Endothelial cell of umbilical vein (primary cell): Measurements from ENCODE around the gene DNAJC27.

Experiments used
- EZH2 ChIP-seq: IDR thresholded peaks from 2 replicates; pipeline ENCODE4 v1.6.1; 2012; ENCODE audit warnings: borderline replicate concordance, low read depth, mild to moderate bottlenecking, moderate library complexity, low read length, inconsistent platforms; ENCODE audit not compliant: severe bottlenecking
- JUN ChIP-seq: IDR thresholded peaks from 2 replicates; pipeline ENCODE4 v1.6.1; 2011; ENCODE audit warnings: borderline replicate concordance, low read depth; ENCODE audit not compliant: insufficient read length, insufficient read depth
- POLR2A ChIP-seq: IDR thresholded peaks from 2 replicates; pipeline ENCODE4 v1.6.1; 2012; ENCODE audit warnings: low read depth, mild to moderate bottlenecking, control low read depth, low read length
- POLR2AphosphoS5 ChIP-seq: IDR thresholded peaks from 2 replicates; pipeline ENCODE4 v1.6.1; 2012; ENCODE audit warnings: low read depth, mild to moderate bottlenecking, control low read depth, low read length, moderate library complexity; ENCODE audit not compliant: insufficient read depth
- TF ChIP-seq, protein P1 (sequence below), 2 donors: IDR thresholded peaks; 1 replicate in 1 of 2; 2 replicates in 1 of 2; pipeline ENCODE4 v1.5.1; 2011; ENCODE audit warnings: low read length in 2 of 2, mild to moderate bottlenecking in 2 of 2, moderate library complexity in 2 of 2, control low read depth in 1 of 2, inconsistent platforms in 1 of 2, low read depth in 1 of 2; ENCODE audit not compliant: insufficient read depth in 1 of 2; ENCODE audit errors: extremely low read depth in 1 of 2
- TF ChIP-seq, protein P2 (sequence below): IDR thresholded peaks from 2 replicates; pipeline ENCODE4 v1.6.1; 2011; ENCODE audit not compliant: insufficient read depth, insufficient read length

DNA sequence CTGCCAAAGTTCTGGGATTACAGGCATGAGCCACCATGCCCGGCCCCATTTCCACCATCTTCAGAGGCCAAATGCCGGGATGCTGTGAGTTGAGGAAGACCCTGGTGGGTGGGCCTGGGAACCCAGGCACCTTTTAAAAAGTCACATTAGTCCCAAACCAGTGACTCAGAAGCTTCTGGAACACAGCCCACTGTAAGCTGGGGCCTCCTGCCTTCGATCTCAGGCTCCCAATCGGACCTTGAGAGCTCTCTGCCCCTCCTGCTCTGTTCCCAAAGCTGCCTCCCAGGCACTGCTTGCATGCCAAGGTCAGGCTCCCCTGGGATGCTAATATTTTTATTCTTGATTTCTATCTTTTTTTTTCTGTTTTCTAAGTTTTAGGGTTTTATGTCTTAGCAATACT is 56.0 kb downstream of the DNAJC27 start:
- TF ChIP-seq, protein P1, sequence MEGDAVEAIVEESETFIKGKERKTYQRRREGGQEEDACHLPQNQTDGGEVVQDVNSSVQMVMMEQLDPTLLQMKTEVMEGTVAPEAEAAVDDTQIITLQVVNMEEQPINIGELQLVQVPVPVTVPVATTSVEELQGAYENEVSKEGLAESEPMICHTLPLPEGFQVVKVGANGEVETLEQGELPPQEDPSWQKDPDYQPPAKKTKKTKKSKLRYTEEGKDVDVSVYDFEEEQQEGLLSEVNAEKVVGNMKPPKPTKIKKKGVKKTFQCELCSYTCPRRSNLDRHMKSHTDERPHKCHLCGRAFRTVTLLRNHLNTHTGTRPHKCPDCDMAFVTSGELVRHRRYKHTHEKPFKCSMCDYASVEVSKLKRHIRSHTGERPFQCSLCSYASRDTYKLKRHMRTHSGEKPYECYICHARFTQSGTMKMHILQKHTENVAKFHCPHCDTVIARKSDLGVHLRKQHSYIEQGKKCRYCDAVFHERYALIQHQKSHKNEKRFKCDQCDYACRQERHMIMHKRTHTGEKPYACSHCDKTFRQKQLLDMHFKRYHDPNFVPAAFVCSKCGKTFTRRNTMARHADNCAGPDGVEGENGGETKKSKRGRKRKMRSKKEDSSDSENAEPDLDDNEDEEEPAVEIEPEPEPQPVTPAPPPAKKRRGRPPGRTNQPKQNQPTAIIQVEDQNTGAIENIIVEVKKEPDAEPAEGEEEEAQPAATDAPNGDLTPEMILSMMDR (IDR thresholded peaks at IDR 0.05; ENCODE audit: extremely low read depth in 1 of 2, insufficient read depth in 1 of 2, low read depth in 1 of 2, low read length in 2 of 2), result no peak
- no peak for TF ChIP-seq POLR2A
- TF ChIP-seq JUN, result no peak
- no peak for TF ChIP-seq EZH2
- TF ChIP-seq POLR2AphosphoS5, result no peak
- TF ChIP-seq, protein P2, sequence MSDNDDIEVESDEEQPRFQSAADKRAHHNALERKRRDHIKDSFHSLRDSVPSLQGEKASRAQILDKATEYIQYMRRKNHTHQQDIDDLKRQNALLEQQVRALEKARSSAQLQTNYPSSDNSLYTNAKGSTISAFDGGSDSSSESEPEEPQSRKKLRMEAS, result no peak
